GM12878 (cell line): ENCODE results near the gene SGTB. TPM values are rescaled to one million over a fixed set of nuclear protein-coding genes. Genes with fewer than 3 reads are reported as not detected.

Source experiments
- ATAC-seq: fragments of 200-7000 bp; cut with Tn5 transposase; 3 replicates; pipeline ENCODE4 v1.9.1; 2020; ENCODE audit warnings: mild to moderate bottlenecking, moderate library complexity
- BruUV-seq: library from RNA; stranded (reverse); fragments of 400-500 nt; replicated peaks from 2 replicates; lab custom pipeline; 2021; lab: Mats Ljungman, UMichigan
- CTCF ChIA-PET: fragments of 300-600 bp; sonication (Branson Sonifier 250); formaldehyde crosslinking; extraction: SDS; loops from one replicate; lab custom pipeline; 2021; ENCODE audit warnings: inconsistent platforms; lab: Yijun Ruan, JAX
- POLR2A ChIA-PET: fragments of 350-600 bp; formaldehyde crosslinking; extraction: SDS; loops from one replicate; lab custom pipeline; 2021; ENCODE audit warnings: inconsistent platforms; lab: Charles Lee
- RAD21 ChIA-PET: fragments of 300-600 bp; sonication (Branson Sonifier 250); formaldehyde crosslinking; loops from one replicate; lab custom pipeline; 2023; ENCODE audit warnings: antibody characterized with exemption; ENCODE audit not compliant: unreplicated experiment; lab: Charles Lee
- SMC1A ChIA-PET: fragments of 300-600 bp; sonication (Branson Sonifier 250); formaldehyde crosslinking; loops from one replicate; lab custom pipeline; 2023; ENCODE audit not compliant: unreplicated experiment, uncharacterized antibody; lab: Charles Lee
- DNase-seq: peaks from one replicate; pipeline ENCODE4 v3.0.0-alpha.2; 2011; ENCODE audit warnings: low read depth, low spot score
- FAIRE-seq: peaks from 3 replicates; lab custom pipeline; 2011; peaks lifted over from hg19 to GRCh38; lab: Jason Lieb, UNC
- H2AFZ ChIP-seq: 2 replicates; pipeline ENCODE4 v1.6.0; 2011; ENCODE audit warnings: low read depth, low read length, control low read depth; ENCODE audit not compliant: control insufficient read depth
- H3K27ac ChIP-seq: 2 replicates; pipeline ENCODE4 v1.5.1; 2011; ENCODE audit warnings: control low read depth; ENCODE audit not compliant: control insufficient read depth, insufficient read depth
- H3K27me3 ChIP-seq, 2 experiments: replicated peaks in 1 of 2; 2 replicates each; pipeline versions ENCODE4 v1.6.0 to v1.6.1; 2011; ENCODE audit warnings: low read length in 1 of 2; ENCODE audit not compliant: control insufficient read depth in 2 of 2, insufficient read depth in 2 of 2
- H3K36me3 ChIP-seq, 2 experiments: 2 replicates each; pipeline ENCODE4 v1.5.1; 2011; ENCODE audit warnings: low read length in 1 of 2; ENCODE audit not compliant: control insufficient read depth in 2 of 2, insufficient read depth in 2 of 2
- H3K4me1 ChIP-seq: 2 replicates; pipeline ENCODE4 v1.6.1; 2011; ENCODE audit warnings: mild to moderate bottlenecking, low read length, moderate library complexity, mixed read lengths; ENCODE audit not compliant: control insufficient read depth, insufficient read depth
- H3K4me2 ChIP-seq: 2 replicates; pipeline ENCODE4 v1.6.0; 2011; ENCODE audit warnings: control low read depth; ENCODE audit not compliant: control insufficient read depth, insufficient read depth
- H3K4me3 ChIP-seq: fragments of 200-600 bp; sonication (generic); 2 replicates; pipeline ENCODE4 v1.5.1; 2016
- H3K79me2 ChIP-seq: 2 replicates; pipeline ENCODE4 v1.6.0; 2011; ENCODE audit warnings: low read length; ENCODE audit not compliant: control insufficient read depth, insufficient read depth
- H3K9ac ChIP-seq: 2 replicates; pipeline ENCODE4 v1.8.0; 2011; ENCODE audit warnings: low read length, control low read depth, mixed read lengths; ENCODE audit not compliant: control insufficient read depth, insufficient read depth
- H3K9me3 ChIP-seq: replicated peaks from 3 replicates; pipeline ENCODE4 v1.5.1; 2011; ENCODE audit warnings: mild to moderate bottlenecking, low read length; ENCODE audit not compliant: control insufficient read depth, insufficient read depth
- H4K20me1 ChIP-seq: 2 replicates; pipeline ENCODE4 v1.6.0; 2011; ENCODE audit not compliant: control insufficient read depth, insufficient read depth
- ASH2L ChIP-seq: fragments of 300-600, 200-600 bp; sonication (generic); IDR thresholded peaks from 2 replicates; pipeline ENCODE4 v1.6.1; 2017; ENCODE audit warnings: low read depth, mild to moderate bottlenecking, borderline replicate concordance
- DPF2 ChIP-seq: fragments of 450-650 bp; IDR thresholded peaks from 2 replicates; pipeline ENCODE4 v1.6.1; 2017; ENCODE audit warnings: mild to moderate bottlenecking
- NR2C1 ChIP-seq: fragments of 450-650 bp; IDR thresholded peaks from 2 replicates; pipeline ENCODE4 v1.6.1; 2017; ENCODE audit warnings: antibody characterized with exemption, mild to moderate bottlenecking, moderate library complexity
- POLR2A ChIP-seq: IDR thresholded peaks from 2 replicates; pipeline ENCODE4 v1.6.1; 2011; ENCODE audit warnings: low read depth, mild to moderate bottlenecking, low read length
- POLR2AphosphoS5 ChIP-seq: IDR thresholded peaks from 2 replicates; pipeline ENCODE4 v1.6.1; 2011; ENCODE audit warnings: mild to moderate bottlenecking, low read length, inconsistent platforms
- RAD51 ChIP-seq: fragments of 450-650 bp; IDR thresholded peaks from 2 replicates; pipeline ENCODE4 v1.6.1; 2016; ENCODE audit warnings: moderate library complexity, mild to moderate bottlenecking, inconsistent platforms
- TARDBP ChIP-seq: IDR thresholded peaks from 2 replicates; pipeline ENCODE4 v1.6.1; 2016; ENCODE audit warnings: borderline replicate concordance
- TCF12 ChIP-seq: IDR thresholded peaks from 2 replicates; pipeline ENCODE4 v1.6.1; 2011; ENCODE audit warnings: low read depth, mild to moderate bottlenecking, low read length
- WGBS: methylation state at CpG from one replicate; pipeline ENCODE4 v1.1.6; 2016; ENCODE audit warnings: low lambda C conversion rate; ENCODE audit not compliant: insufficient replicate concordance, insufficient coverage; ENCODE audit errors: missing lambda C conversion rate; 5-methylcytosine and 5-hydroxymethylcytosine counted together
- in situ Hi-C: fragments of 300-500 bp; cut with MboI; formaldehyde crosslinking; loops from 9 replicates; pipeline ENCODE4 v1.14.3; 2018; ENCODE audit warnings: mixed read lengths
- intact Hi-C: fragments of 100-400 bp; cut with micrococcal nuclease; formaldehyde crosslinking; loops from one replicate; pipeline ENCODE4 v1.14.2; 2022; ENCODE audit not compliant: unreplicated experiment
- polyA plus RNA-seq, 11 experiments: library from polyadenylated mRNA; depleted of rRNA in 4 of 11; unstranded in 6 of 11; stranded (reverse) in 5 of 11; fragments of >200 nt; fragmentation: Nextera tagmentation in 4 of 11; fragmentation: Illumina TruSeq in 1 of 11; extraction: Ambion mirVana in 4 of 11; extraction: Trizol in 1 of 11; gene quantifications; 1 replicate in 1 of 11; 2 replicates in 10 of 11; pipeline versions ENCODE4 v1.2.1 to v1.2.3, GENCODE V29; 2011 to 2016; ENCODE audit warnings: inconsistent platforms in 2 of 11, missing spikeins in 2 of 11, low read depth in 1 of 11
- total RNA-seq, 4 experiments: library from RNA; depleted of rRNA in 3 of 4; stranded (reverse); fragments of >200 nt in 3 of 4; fragmentation: Illumina TruSeq in 1 of 4; extraction: Trizol in 1 of 4; gene quantifications; 2 replicates each; pipeline versions ENCODE4 v1.2.1 to v1.2.3, GENCODE V29; 2013 to 2021
- TF ChIP-seq, protein P1 (sequence below): fragments of 450-650 bp; IDR thresholded peaks from 2 replicates; pipeline ENCODE4 v1.6.1; 2017; ENCODE audit warnings: mild to moderate bottlenecking, moderate library complexity
- TF ChIP-seq, protein P2 (sequence below): IDR thresholded peaks from 2 replicates; pipeline ENCODE4 v1.6.1; 2011; ENCODE audit warnings: borderline replicate concordance, low read depth, mild to moderate bottlenecking, moderate library complexity, low read length; ENCODE audit not compliant: insufficient read depth, poor library complexity, severe bottlenecking
- TF ChIP-seq, protein P3 (sequence below): IDR thresholded peaks from 2 replicates; pipeline ENCODE4 v1.6.1; 2011; ENCODE audit warnings: low read depth, low read length, improper control_type of control experiment, borderline replicate concordance
- TF ChIP-seq, protein P4 (sequence below): IDR thresholded peaks from 2 replicates; pipeline ENCODE4 v1.6.1; 2011; ENCODE audit warnings: borderline replicate concordance, low read depth, mild to moderate bottlenecking, moderate library complexity, mixed read lengths, low read length; ENCODE audit not compliant: insufficient read depth; ENCODE audit errors: extremely low read length
- TF ChIP-seq, protein P5 (sequence below): fragments of 450-650 bp; IDR thresholded peaks from 2 replicates; pipeline ENCODE4 v1.6.1; 2017; ENCODE audit warnings: antibody characterized with exemption, mild to moderate bottlenecking, moderate library complexity

Gene SGTB
- total and polyA plus RNA-seq, 10 of the 15 experiments (the other 5 are each of a cell fraction or from before 2014, with no cell fraction given) = 1.0 to 7.8 (median 5.4) TPM

DNA sequence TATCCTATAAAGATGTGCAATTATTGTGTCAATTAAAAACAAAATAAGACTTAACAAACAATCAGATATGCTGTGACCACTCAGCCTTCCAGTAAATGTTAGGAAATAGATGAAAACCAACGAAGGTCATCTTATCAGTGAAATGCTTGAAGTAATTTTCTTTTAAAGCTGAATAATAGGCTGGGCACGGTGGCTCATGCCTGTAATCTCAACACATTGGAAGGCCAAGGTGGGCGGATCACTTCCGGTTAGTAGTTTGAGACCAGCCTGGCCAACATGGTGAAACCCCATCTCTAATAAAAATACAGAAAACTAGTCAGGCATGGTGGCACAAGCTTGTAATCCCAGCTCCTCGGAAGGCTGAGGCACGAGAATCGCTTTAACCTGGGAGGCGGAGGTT lies 31.3 kb upstream of the SGTB start (continued):
- TF ChIP-seq, protein P1, sequence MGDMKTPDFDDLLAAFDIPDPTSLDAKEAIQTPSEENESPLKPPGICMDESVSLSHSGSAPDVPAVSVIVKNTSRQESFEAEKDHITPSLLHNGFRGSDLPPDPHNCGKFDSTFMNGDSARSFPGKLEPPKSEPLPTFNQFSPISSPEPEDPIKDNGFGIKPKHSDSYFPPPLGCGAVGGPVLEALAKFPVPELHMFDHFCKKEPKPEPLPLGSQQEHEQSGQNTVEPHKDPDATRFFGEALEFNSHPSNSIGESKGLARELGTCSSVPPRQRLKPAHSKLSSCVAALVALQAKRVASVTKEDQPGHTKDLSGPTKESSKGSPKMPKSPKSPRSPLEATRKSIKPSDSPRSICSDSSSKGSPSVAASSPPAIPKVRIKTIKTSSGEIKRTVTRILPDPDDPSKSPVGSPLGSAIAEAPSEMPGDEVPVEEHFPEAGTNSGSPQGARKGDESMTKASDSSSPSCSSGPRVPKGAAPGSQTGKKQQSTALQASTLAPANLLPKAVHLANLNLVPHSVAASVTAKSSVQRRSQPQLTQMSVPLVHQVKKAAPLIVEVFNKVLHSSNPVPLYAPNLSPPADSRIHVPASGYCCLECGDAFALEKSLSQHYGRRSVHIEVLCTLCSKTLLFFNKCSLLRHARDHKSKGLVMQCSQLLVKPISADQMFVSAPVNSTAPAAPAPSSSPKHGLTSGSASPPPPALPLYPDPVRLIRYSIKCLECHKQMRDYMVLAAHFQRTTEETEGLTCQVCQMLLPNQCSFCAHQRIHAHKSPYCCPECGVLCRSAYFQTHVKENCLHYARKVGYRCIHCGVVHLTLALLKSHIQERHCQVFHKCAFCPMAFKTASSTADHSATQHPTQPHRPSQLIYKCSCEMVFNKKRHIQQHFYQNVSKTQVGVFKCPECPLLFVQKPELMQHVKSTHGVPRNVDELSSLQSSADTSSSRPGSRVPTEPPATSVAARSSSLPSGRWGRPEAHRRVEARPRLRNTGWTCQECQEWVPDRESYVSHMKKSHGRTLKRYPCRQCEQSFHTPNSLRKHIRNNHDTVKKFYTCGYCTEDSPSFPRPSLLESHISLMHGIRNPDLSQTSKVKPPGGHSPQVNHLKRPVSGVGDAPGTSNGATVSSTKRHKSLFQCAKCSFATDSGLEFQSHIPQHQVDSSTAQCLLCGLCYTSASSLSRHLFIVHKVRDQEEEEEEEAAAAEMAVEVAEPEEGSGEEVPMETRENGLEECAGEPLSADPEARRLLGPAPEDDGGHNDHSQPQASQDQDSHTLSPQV = no peak
- TF ChIP-seq DPF2 = no peak

DNA sequence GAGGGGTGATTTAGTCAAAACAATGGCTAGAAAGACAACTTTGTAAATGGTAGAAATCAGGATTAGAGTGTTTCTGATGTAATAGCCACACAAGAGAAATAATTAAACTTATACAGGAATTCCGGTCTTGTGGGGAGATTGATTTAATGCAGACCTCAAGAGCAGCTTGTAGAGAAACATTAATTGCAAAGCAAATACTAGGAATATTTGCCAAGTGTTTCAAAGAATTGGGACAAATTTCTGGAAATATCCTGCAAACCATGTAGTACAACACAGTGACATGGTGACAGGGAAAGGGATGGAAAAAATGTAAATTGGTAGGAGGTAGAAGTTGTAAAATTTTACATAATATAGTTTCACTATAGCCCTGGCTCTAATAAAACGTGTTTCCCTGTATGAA lies 29.0 kb upstream of the SGTB start:
- CTCF ChIA-PET = interaction anchor here (0.8 kb wide), 1 partner anchor 548 kb away, joined by 3 read pairs; no protein-coding TSS in a partner anchor
- intact Hi-C loops = no loop called here
- TF ChIP-seq, protein P2, sequence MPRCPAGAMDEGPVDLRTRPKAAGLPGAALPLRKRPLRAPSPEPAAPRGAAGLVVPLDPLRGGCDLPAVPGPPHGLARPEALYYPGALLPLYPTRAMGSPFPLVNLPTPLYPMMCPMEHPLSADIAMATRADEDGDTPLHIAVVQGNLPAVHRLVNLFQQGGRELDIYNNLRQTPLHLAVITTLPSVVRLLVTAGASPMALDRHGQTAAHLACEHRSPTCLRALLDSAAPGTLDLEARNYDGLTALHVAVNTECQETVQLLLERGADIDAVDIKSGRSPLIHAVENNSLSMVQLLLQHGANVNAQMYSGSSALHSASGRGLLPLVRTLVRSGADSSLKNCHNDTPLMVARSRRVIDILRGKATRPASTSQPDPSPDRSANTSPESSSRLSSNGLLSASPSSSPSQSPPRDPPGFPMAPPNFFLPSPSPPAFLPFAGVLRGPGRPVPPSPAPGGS = no peak
- TF ChIP-seq POLR2AphosphoS5 = no peak
- TF ChIP-seq, protein P3, sequence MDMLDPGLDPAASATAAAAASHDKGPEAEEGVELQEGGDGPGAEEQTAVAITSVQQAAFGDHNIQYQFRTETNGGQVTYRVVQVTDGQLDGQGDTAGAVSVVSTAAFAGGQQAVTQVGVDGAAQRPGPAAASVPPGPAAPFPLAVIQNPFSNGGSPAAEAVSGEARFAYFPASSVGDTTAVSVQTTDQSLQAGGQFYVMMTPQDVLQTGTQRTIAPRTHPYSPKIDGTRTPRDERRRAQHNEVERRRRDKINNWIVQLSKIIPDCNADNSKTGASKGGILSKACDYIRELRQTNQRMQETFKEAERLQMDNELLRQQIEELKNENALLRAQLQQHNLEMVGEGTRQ = no peak
- TF ChIP-seq, protein P4, sequence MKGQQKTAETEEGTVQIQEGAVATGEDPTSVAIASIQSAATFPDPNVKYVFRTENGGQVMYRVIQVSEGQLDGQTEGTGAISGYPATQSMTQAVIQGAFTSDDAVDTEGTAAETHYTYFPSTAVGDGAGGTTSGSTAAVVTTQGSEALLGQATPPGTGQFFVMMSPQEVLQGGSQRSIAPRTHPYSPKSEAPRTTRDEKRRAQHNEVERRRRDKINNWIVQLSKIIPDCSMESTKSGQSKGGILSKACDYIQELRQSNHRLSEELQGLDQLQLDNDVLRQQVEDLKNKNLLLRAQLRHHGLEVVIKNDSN = no peak
- TF ChIP-seq ASH2L = no peak
- no peak for TF ChIP-seq TARDBP
- TF ChIP-seq RAD51 = no peak
- TF ChIP-seq TCF12 = no peak
- TF ChIP-seq NR2C1 = no peak
- TF ChIP-seq, protein P5, sequence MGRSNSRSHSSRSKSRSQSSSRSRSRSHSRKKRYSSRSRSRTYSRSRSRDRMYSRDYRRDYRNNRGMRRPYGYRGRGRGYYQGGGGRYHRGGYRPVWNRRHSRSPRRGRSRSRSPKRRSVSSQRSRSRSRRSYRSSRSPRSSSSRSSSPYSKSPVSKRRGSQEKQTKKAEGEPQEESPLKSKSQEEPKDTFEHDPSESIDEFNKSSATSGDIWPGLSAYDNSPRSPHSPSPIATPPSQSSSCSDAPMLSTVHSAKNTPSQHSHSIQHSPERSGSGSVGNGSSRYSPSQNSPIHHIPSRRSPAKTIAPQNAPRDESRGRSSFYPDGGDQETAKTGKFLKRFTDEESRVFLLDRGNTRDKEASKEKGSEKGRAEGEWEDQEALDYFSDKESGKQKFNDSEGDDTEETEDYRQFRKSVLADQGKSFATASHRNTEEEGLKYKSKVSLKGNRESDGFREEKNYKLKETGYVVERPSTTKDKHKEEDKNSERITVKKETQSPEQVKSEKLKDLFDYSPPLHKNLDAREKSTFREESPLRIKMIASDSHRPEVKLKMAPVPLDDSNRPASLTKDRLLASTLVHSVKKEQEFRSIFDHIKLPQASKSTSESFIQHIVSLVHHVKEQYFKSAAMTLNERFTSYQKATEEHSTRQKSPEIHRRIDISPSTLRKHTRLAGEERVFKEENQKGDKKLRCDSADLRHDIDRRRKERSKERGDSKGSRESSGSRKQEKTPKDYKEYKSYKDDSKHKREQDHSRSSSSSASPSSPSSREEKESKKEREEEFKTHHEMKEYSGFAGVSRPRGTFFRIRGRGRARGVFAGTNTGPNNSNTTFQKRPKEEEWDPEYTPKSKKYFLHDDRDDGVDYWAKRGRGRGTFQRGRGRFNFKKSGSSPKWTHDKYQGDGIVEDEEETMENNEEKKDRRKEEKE = no peak
- no peak for TF ChIP-seq POLR2A

More for the DNA sequence above, 29.0 kb upstream of the SGTB start:
- no peaks in the 10 kb centered on the region for H3K79me2 ChIP-seq
- ChIA-PET POLR2A (no interaction called here), SMC1A (interaction anchor here (0.9 to 1.7 kb wide), 5 partner anchors 7 to 348 kb away, joined by 3 to 6 read pairs (median 4); no protein-coding TSS in a partner anchor), RAD21 (no interaction called here)
- no peak overlapping the region for H3K27ac ChIP-seq
- FAIRE-seq (no peak), ATAC-seq (no peak), DNase-seq (no peak)
- H2AFZ ChIP-seq = no peak overlapping the region
- H4K20me1 ChIP-seq = no peaks in the 10 kb centered on the region
- no peaks in the 10 kb centered on the region for H3K4me1 ChIP-seq
- peaks cover 0 to 1% of the 10 kb centered on the region in 2 experiments; a peak in 1 of 4 replicates for H3K36me3 ChIP-seq
- in situ Hi-C loops = no loop called here
- WGBS = 88% methylated on average over 2 of the region's 2 CpGs
- no peaks in the 10 kb centered on the region for H3K27me3 ChIP-seq
- no peak overlapping the region for H3K4me3 ChIP-seq
- no peaks in the 10 kb centered on the region for H3K9me3 ChIP-seq
- no TSS peak for BruUV-seq
- no peak overlapping the region for H3K9ac ChIP-seq
- no peak overlapping the region for H3K4me2 ChIP-seq
